Mesendoderm (in vitro differentiated cells): ENCODE results near the gene TBX1.

ENCODE experiments used
- DNase-seq: peaks from one replicate; pipeline ENCODE4 v3.0.0; 2013
- H2AK5ac ChIP-seq: 2 replicates; pipeline ENCODE4 v1.6.1; 2013; ENCODE audit warnings: low read length, inconsistent platforms
- H2BK120ac ChIP-seq: 2 replicates; pipeline ENCODE4 v1.6.1; 2013; ENCODE audit warnings: low read depth, mild to moderate bottlenecking, low read length, moderate library complexity, mixed read lengths
- H2BK15ac ChIP-seq: replicated peaks from 2 replicates; pipeline ENCODE4 v1.6.1; 2013; ENCODE audit warnings: low read depth, mild to moderate bottlenecking, moderate library complexity
- H2BK5ac ChIP-seq: 2 replicates; pipeline ENCODE4 v1.6.1; 2013; ENCODE audit warnings: low read length, inconsistent platforms
- H3K18ac ChIP-seq: 2 replicates; pipeline ENCODE4 v1.6.1; 2013; ENCODE audit warnings: mild to moderate bottlenecking, low read length, mixed read lengths
- H3K23ac ChIP-seq: one replicate; pipeline ENCODE4 v1.6.1; 2013; ENCODE audit warnings: low read length
- H3K27ac ChIP-seq: 2 replicates; pipeline ENCODE4 v1.5.1; 2013; ENCODE audit warnings: low read depth, mild to moderate bottlenecking, inconsistent platforms, low read length, moderate library complexity
- H3K27me3 ChIP-seq: 2 replicates; pipeline ENCODE4 v1.6.1; 2013; ENCODE audit warnings: low read length, control low read depth, mild to moderate bottlenecking, inconsistent platforms; ENCODE audit not compliant: insufficient read depth, poor library complexity
- H3K36me3 ChIP-seq: 2 replicates; pipeline ENCODE4 v1.6.1; 2013; ENCODE audit warnings: low read length, inconsistent platforms; ENCODE audit not compliant: control insufficient read depth, insufficient read depth
- H3K4ac ChIP-seq: one replicate; pipeline ENCODE4 v1.6.1; 2013; ENCODE audit warnings: low read depth, mild to moderate bottlenecking, low read length, moderate library complexity
- H3K4me1 ChIP-seq: 2 replicates; pipeline ENCODE4 v1.6.1; 2013; ENCODE audit warnings: low read depth, low read length, inconsistent platforms; ENCODE audit not compliant: control insufficient read depth
- H3K4me2 ChIP-seq: 2 replicates; pipeline ENCODE4 v1.6.1; 2013; ENCODE audit warnings: low read length
- H3K4me3 ChIP-seq: 2 replicates; pipeline ENCODE4 v1.5.1; 2013; ENCODE audit warnings: mild to moderate bottlenecking, low read length
- H3K56ac ChIP-seq: one replicate; pipeline ENCODE4 v1.6.1; 2013; ENCODE audit warnings: low read length
- H3K79me1 ChIP-seq: 2 replicates; pipeline ENCODE4 v1.6.1; 2013; ENCODE audit warnings: low read length, inconsistent platforms
- H3K79me2 ChIP-seq: 2 replicates; pipeline ENCODE4 v1.6.1; 2013; ENCODE audit warnings: mild to moderate bottlenecking, low read length; ENCODE audit not compliant: control insufficient read depth, insufficient read depth
- H3K9ac ChIP-seq: 2 replicates; pipeline ENCODE4 v1.6.1; 2013; ENCODE audit warnings: low read length, inconsistent platforms
- H4K5ac ChIP-seq: one replicate; pipeline ENCODE4 v1.6.1; 2013; ENCODE audit warnings: low read length
- H4K8ac ChIP-seq: one replicate; pipeline ENCODE4 v1.6.1; 2013; ENCODE audit warnings: low read depth, mild to moderate bottlenecking, control low read depth, low read length, moderate library complexity
- WGBS: extraction: QIAGEN DNeasy Blood & Tissue Kit; methylation state at CpG from one replicate; pipeline ENCODE4 v1.1.7; 2013; ENCODE audit warnings: low lambda C conversion rate, missing lambda C conversion rate; ENCODE audit not compliant: insufficient coverage; ENCODE audit errors: extremely low coverage; 5-methylcytosine and 5-hydroxymethylcytosine counted together

Gene TBX1

GRCh38 chr22:19755722-19756287 is 4.8 kb upstream of the TBX1 start:
- H3K79me2 ChIP-seq, result no peaks in the 10 kb centered on the region
- H4K5ac ChIP-seq, result no peak overlapping the region
- no peaks in the 10 kb centered on the region for H3K79me1 ChIP-seq
- no peak overlapping the region for H2BK15ac ChIP-seq
- no peak overlapping the region for H2BK5ac ChIP-seq
- H2BK120ac ChIP-seq, result no peak overlapping the region
- DNase-seq, result no peak
- H3K18ac ChIP-seq, result no peak overlapping the region
- H3K27ac ChIP-seq, result no peak overlapping the region
- no peaks in the 10 kb centered on the region for H3K4me1 ChIP-seq
- no peak overlapping the region for H3K56ac ChIP-seq
- no peak overlapping the region for H3K4ac ChIP-seq
- H3K9ac ChIP-seq, result no peak overlapping the region
- H3K36me3 ChIP-seq, result no peaks in the 10 kb centered on the region
- WGBS, result no CpG with 5 or more reads among the region's 26 CpGs
- H4K8ac ChIP-seq, result no peak overlapping the region
- H3K23ac ChIP-seq, result no peak overlapping the region
- peaks cover 59% of the 10 kb centered on the region for H3K27me3 ChIP-seq
- no peak overlapping the region for H3K4me3 ChIP-seq
- no peak overlapping the region for H3K4me2 ChIP-seq
- no peak overlapping the region for H2AK5ac ChIP-seq

GRCh38 chr22:19756288-19757128 is 4.1 kb upstream of the TBX1 start:
- no peak overlapping the region for H3K18ac ChIP-seq
- no peak overlapping the region for H3K23ac ChIP-seq
- no peaks in the 10 kb centered on the region for H3K4me1 ChIP-seq
- H3K27me3 ChIP-seq, result peaks cover 65% of the 10 kb centered on the region
- whole genome bisulfite sequencing, result no CpG with 5 or more reads among the region's 76 CpGs
- no peak overlapping the region for H2BK5ac ChIP-seq
- H3K27ac ChIP-seq, result no peak overlapping the region
- H3K4ac ChIP-seq, result no peak overlapping the region
- H3K9ac ChIP-seq, result no peak overlapping the region
- H3K4me3 ChIP-seq, result no peak overlapping the region
- H2AK5ac ChIP-seq, result no peak overlapping the region
- no peaks in the 10 kb centered on the region for H3K36me3 ChIP-seq
- no peaks in the 10 kb centered on the region for H3K79me1 ChIP-seq
- H3K4me2 ChIP-seq, result no peak overlapping the region
- H3K79me2 ChIP-seq, result no peaks in the 10 kb centered on the region
- H3K56ac ChIP-seq, result peak overlapping the region; percentile 42
- DNase-seq, result peak; percentile 49
- no peak overlapping the region for H4K8ac ChIP-seq
- no peak overlapping the region for H2BK120ac ChIP-seq
- H2BK15ac ChIP-seq, result no peak overlapping the region
- H4K5ac ChIP-seq, result no peak overlapping the region

- H2BK5ac ChIP-seq, result no peak overlapping the region
- no peak overlapping the region for H3K4me2 ChIP-seq
- no peak overlapping the region for H2AK5ac ChIP-seq
- H3K4me1 ChIP-seq, result no peaks in the 10 kb centered on the region
- no peak overlapping the region for H3K9ac ChIP-seq
- H3K4me3 ChIP-seq, result no peak overlapping the region
- no peak for DNase-seq
- H3K79me2 ChIP-seq, result no peaks in the 10 kb centered on the region
- no peak overlapping the region for H4K5ac ChIP-seq
- no peak overlapping the region for H3K56ac ChIP-seq
- H3K18ac ChIP-seq, result no peak overlapping the region
- no peak overlapping the region for H3K23ac ChIP-seq
- no CpG with 5 or more reads among the region's 16 CpGs for WGBS
- H3K4ac ChIP-seq, result no peak overlapping the region
- H4K8ac ChIP-seq, result no peak overlapping the region
- H3K36me3 ChIP-seq, result no peaks in the 10 kb centered on the region
- no peak overlapping the region for H3K27ac ChIP-seq
- peaks cover 73% of the 10 kb centered on the region for H3K27me3 ChIP-seq
- H2BK15ac ChIP-seq, result no peak overlapping the region
- no peaks in the 10 kb centered on the region for H3K79me1 ChIP-seq
- no peak overlapping the region for H2BK120ac ChIP-seq
Observed at GRCh38 chr22:19757140-19757984, 3.2 kb upstream of the TBX1 start.

GRCh38 chr22:19757985-19758895 is 2.3 kb upstream of the TBX1 start:
- no peaks in the 10 kb centered on the region for H3K36me3 ChIP-seq
- no peak overlapping the region for H3K4ac ChIP-seq
- H3K79me2 ChIP-seq, result no peaks in the 10 kb centered on the region
- no peak overlapping the region for H4K8ac ChIP-seq
- H3K23ac ChIP-seq, result no peak overlapping the region
- H2BK5ac ChIP-seq, result no peak overlapping the region
- H3K18ac ChIP-seq, result no peak overlapping the region
- no peak overlapping the region for H3K4me3 ChIP-seq
- no peak overlapping the region for H3K27ac ChIP-seq
- no peak overlapping the region for H4K5ac ChIP-seq
- WGBS, result no CpG with 5 or more reads among the region's 43 CpGs
- H3K56ac ChIP-seq, result no peak overlapping the region
- no peaks in the 10 kb centered on the region for H3K79me1 ChIP-seq
- no peak overlapping the region for H2BK120ac ChIP-seq
- H3K9ac ChIP-seq, result no peak overlapping the region
- peaks cover 82% of the 10 kb centered on the region for H3K27me3 ChIP-seq
- no peaks in the 10 kb centered on the region for H3K4me1 ChIP-seq
- H2BK15ac ChIP-seq, result no peak overlapping the region
- no peak for DNase-seq
- no peak overlapping the region for H2AK5ac ChIP-seq
- H3K4me2 ChIP-seq, result no peak overlapping the region

GRCh38 chr22:19758896-19759426 is 1.6 kb upstream of the TBX1 start:
- Histone ChIP-seq H3K27ac (no peak overlapping the region), H3K79me2 (no peaks in the 10 kb centered on the region), H3K4me3 (no peak overlapping the region), H4K8ac (no peak overlapping the region), H3K9ac (no peak overlapping the region), H3K36me3 (no peaks in the 10 kb centered on the region), H3K79me1 (no peaks in the 10 kb centered on the region), H3K27me3 (peaks cover 89% of the 10 kb centered on the region), H2BK120ac (no peak overlapping the region), H3K18ac (no peak overlapping the region), H3K4me1 (no peaks in the 10 kb centered on the region), H2BK15ac (no peak overlapping the region), H3K56ac (no peak overlapping the region), H2BK5ac (no peak overlapping the region), H4K5ac (no peak overlapping the region), H2AK5ac (no peak overlapping the region), H3K4me2 (no peak overlapping the region), H3K4ac (no peak overlapping the region), H3K23ac (no peak overlapping the region)
- no CpG with 5 or more reads among the region's 21 CpGs for WGBS
- DNase-seq, result no peak
